Neural cell (in vitro differentiated cells): ENCODE measurements around the gene APOBEC3G. TPM values are rescaled to one million over a fixed set of nuclear protein-coding genes. Genes with fewer than 3 reads are reported as not detected.

ENCODE experiments used
- H2AFZ ChIP-seq: fragments of 200-600, 300-800 bp; sonication (generic), shearing (Covaris generic); 2 replicates; pipeline ENCODE4 v1.6.0; 2014; ENCODE audit warnings: low read depth, mild to moderate bottlenecking, antibody characterized with exemption, low read length, moderate library complexity
- H3F3A ChIP-seq: fragments of 200-600 bp; shearing (Covaris generic); 2 replicates; pipeline ENCODE4 v1.6.1; 2016; ENCODE audit warnings: mild to moderate bottlenecking, moderate library complexity, mixed read lengths, antibody characterized with exemption, low read length; ENCODE audit not compliant: insufficient read depth, poor library complexity, severe bottlenecking
- H3K27ac ChIP-seq: fragments of 200-600, 300-800 bp; sonication (generic), shearing (Covaris generic); 2 replicates; pipeline ENCODE4 v1.5.1; 2014; ENCODE audit warnings: mild to moderate bottlenecking, low read length, moderate library complexity
- H3K27me3 ChIP-seq: fragments of 300-800, 200-600 bp; sonication (generic), shearing (Covaris generic); 2 replicates; pipeline ENCODE4 v1.6.0; 2014; ENCODE audit warnings: mild to moderate bottlenecking, low read depth, low read length, moderate library complexity; ENCODE audit not compliant: insufficient read depth
- H3K36me3 ChIP-seq: fragments of 300-800, 200-600 bp; sonication (generic), shearing (Covaris generic); 2 replicates; pipeline ENCODE4 v1.5.1; 2014; ENCODE audit warnings: mild to moderate bottlenecking, antibody characterized with exemption, low read length, moderate library complexity; ENCODE audit not compliant: insufficient read depth
- H3K4me2 ChIP-seq: fragments of 300-800, 200-600 bp; sonication (generic), shearing (Covaris generic); 2 replicates; pipeline ENCODE4 v1.6.0; 2014; ENCODE audit warnings: mild to moderate bottlenecking, low read length
- H3K4me3 ChIP-seq: fragments of 300-800, 200-600 bp; sonication (generic), shearing (Covaris generic); 2 replicates; pipeline ENCODE4 v1.5.1; 2014; ENCODE audit warnings: mild to moderate bottlenecking, low read length, moderate library complexity
- H3K79me2 ChIP-seq: fragments of 200-600 bp; shearing (Covaris generic); replicated peaks from 2 replicates; pipeline ENCODE4 v1.6.0; 2014; ENCODE audit warnings: mild to moderate bottlenecking, low read length, moderate library complexity; ENCODE audit not compliant: insufficient read depth
- H3K9ac ChIP-seq: fragments of 300-800, 200-600 bp; sonication (generic), shearing (Covaris generic); 2 replicates; pipeline ENCODE4 v1.6.1; 2016; ENCODE audit warnings: mild to moderate bottlenecking, low read length, mixed read lengths
- H3K9me2 ChIP-seq: fragments of 200-600 bp; shearing (Covaris generic); 2 replicates; pipeline ENCODE4 v1.6.1; 2016; ENCODE audit warnings: mild to moderate bottlenecking, low read length, mixed read lengths; ENCODE audit not compliant: insufficient read depth
- H3K9me3 ChIP-seq: fragments of 200-600, 300-800 bp; sonication (generic), shearing (Covaris generic); 2 replicates; pipeline ENCODE4 v1.6.1; 2016; ENCODE audit warnings: mild to moderate bottlenecking, mixed run types, low read length, moderate library complexity, mixed read lengths
- H4K20me1 ChIP-seq: fragments of 200-600 bp; shearing (Covaris generic); 2 replicates; pipeline ENCODE4 v1.6.1; 2016; ENCODE audit warnings: mild to moderate bottlenecking, mixed run types; ENCODE audit not compliant: insufficient read depth
- EZH2 ChIP-seq: fragments of 200-600, 300-800 bp; shearing (Covaris generic), sonication (generic); IDR thresholded peaks from 2 replicates; pipeline ENCODE4 v1.6.1; 2014; ENCODE audit warnings: antibody characterized with exemption, low read length, borderline replicate concordance, mild to moderate bottlenecking; ENCODE audit not compliant: insufficient read depth, poor library complexity, severe bottlenecking
- MXI1 ChIP-seq: fragments of 450-650 bp; conservative IDR thresholded peaks from 2 replicates; pipeline ENCODE4 v1.6.1; 2014; ENCODE audit warnings: antibody characterized with exemption, mild to moderate bottlenecking; ENCODE audit not compliant: poor library complexity, severe bottlenecking
- POLR2AphosphoS5 ChIP-seq: IDR thresholded peaks from 2 replicates; pipeline ENCODE4 v1.6.1; 2012
- RAD21 ChIP-seq: fragments of 450-650 bp; conservative IDR thresholded peaks from 2 replicates; pipeline ENCODE4 v1.6.1; 2014; ENCODE audit warnings: antibody characterized with exemption, mild to moderate bottlenecking, moderate library complexity
- SMC3 ChIP-seq: fragments of 450-650 bp; conservative IDR thresholded peaks from 2 replicates; pipeline ENCODE4 v1.6.1; 2014; ENCODE audit warnings: antibody characterized with exemption, mild to moderate bottlenecking, moderate library complexity; ENCODE audit not compliant: poor library complexity
- TAF1 ChIP-seq: IDR thresholded peaks from 2 replicates; pipeline ENCODE4 v1.6.1; 2012; ENCODE audit warnings: low read depth
- polyA plus RNA-seq: library from polyadenylated mRNA; depleted of rRNA; stranded (reverse); fragments of >200 nt; gene quantifications from 2 replicates; pipeline ENCODE4 v1.2.3, GENCODE V29; 2014
- TF ChIP-seq, protein P1 (sequence below): IDR thresholded peaks from 2 replicates; pipeline ENCODE4 v1.6.1; 2012; ENCODE audit warnings: borderline replicate concordance
- TF ChIP-seq, protein P2 (sequence below): fragments of 450-650 bp; IDR thresholded peaks from 2 replicates; pipeline ENCODE4 v1.5.1; 2014; ENCODE audit warnings: antibody characterized with exemption, mild to moderate bottlenecking, moderate library complexity; ENCODE audit not compliant: poor library complexity, severe bottlenecking

The APOBEC3G gene
- polyA plus RNA-seq, 1 donor from 2014 or later: not detected

DNA sequence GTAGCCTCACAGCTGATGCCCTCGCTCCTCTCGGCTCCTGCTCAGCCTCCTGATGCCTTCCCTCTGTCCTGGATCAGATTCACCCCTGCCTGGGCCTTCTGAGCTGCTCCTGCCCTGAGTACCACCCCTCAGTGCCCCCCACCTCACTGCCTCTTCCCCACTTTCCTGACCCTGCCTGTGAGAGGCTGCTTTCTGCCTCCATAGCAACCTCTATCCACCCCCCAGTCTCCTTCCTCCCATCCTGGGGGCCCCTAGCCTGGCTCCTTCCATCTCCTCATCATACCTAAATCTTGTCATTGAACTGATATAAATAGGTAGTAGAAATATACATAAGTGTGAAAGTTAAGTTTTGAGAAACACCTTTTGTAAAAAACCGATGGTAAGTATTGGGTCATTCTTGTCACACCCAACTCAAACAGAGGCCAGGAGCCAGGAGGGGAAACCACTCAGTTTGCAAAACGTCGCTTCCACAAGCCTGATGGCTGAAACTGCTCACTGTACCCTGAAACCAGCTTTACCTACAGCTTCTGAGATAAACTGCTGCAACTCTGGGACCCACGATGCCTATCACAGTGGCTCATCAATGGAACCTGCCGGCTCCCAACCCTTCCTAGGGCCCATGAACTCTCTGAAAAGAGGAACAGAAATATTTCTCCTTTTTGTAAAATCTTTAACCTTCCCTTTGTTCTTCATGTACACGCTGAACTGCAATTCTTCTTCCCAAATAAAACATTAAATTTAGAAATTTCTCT lies 15.2 kb downstream of the APOBEC3G start:
- Histone ChIP-seq H3K79me2 (no peaks in the 10 kb centered on the region), H3K9ac (no peak overlapping the region), H4K20me1 (no peaks in the 10 kb centered on the region), H3F3A (no peaks in the 10 kb centered on the region), H3K36me3 (no peaks in the 10 kb centered on the region), H3K9me2 (no peaks in the 10 kb centered on the region), H3K9me3 (no peaks in the 10 kb centered on the region), H2AFZ (no peak overlapping the region), H3K27ac (no peak overlapping the region), H3K27me3 (no peaks in the 10 kb centered on the region), H3K4me2 (no peak overlapping the region), H3K4me3 (no peak overlapping the region)
- TF ChIP-seq MXI1 (no peak), RAD21 (no peak), EZH2 (no peak), POLR2AphosphoS5 (no peak)

DNA sequence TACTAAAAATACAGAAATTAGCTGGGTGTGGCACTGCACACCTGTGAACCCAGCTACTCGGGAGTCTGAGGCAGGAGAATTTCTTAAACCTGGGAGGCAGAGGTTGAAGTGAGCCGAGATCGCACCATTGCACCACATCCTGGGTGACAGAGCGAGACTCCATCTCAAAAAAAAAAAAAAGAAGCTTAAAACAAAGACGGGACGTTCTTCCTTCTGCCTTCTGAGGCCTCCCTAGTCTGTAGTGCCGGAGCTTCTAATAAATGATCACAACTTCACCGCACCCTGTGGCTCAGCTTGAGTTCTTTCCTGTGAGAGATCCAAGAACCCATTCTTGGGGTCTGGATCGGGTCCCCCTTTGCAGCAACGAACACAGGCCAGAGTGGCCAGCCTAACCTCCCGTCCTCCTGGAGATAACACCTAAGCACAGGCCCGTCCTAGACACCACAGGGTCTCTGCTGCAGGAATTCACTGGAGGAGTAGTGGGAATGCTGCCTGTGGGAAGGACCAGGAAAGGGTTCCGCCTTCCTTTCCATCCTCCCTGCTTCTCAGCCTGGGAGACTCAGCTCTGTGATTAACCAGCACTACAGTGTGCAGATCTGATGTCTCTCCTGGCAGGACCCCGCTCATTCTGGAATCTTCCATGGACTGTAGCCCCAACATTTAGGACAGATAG lies 17.8 kb downstream of the APOBEC3G start:
- Histone ChIP-seq H3K9me2 (no peaks in the 10 kb centered on the region), H4K20me1 (no peaks in the 10 kb centered on the region), H3K4me3 (no peak overlapping the region), H3K9ac (no peak overlapping the region), H3K79me2 (no peaks in the 10 kb centered on the region), H3K9me3 (no peaks in the 10 kb centered on the region), H3K36me3 (no peaks in the 10 kb centered on the region), H3F3A (no peaks in the 10 kb centered on the region), H3K27me3 (no peaks in the 10 kb centered on the region), H2AFZ (no peak overlapping the region), H3K4me2 (no peak overlapping the region), H3K27ac (no peak overlapping the region)
- TF ChIP-seq MXI1 (no peak), POLR2AphosphoS5 (no peak), RAD21 (no peak), SMC3 (no peak), TAF1 (no peak)
- TF ChIP-seq, protein P1, sequence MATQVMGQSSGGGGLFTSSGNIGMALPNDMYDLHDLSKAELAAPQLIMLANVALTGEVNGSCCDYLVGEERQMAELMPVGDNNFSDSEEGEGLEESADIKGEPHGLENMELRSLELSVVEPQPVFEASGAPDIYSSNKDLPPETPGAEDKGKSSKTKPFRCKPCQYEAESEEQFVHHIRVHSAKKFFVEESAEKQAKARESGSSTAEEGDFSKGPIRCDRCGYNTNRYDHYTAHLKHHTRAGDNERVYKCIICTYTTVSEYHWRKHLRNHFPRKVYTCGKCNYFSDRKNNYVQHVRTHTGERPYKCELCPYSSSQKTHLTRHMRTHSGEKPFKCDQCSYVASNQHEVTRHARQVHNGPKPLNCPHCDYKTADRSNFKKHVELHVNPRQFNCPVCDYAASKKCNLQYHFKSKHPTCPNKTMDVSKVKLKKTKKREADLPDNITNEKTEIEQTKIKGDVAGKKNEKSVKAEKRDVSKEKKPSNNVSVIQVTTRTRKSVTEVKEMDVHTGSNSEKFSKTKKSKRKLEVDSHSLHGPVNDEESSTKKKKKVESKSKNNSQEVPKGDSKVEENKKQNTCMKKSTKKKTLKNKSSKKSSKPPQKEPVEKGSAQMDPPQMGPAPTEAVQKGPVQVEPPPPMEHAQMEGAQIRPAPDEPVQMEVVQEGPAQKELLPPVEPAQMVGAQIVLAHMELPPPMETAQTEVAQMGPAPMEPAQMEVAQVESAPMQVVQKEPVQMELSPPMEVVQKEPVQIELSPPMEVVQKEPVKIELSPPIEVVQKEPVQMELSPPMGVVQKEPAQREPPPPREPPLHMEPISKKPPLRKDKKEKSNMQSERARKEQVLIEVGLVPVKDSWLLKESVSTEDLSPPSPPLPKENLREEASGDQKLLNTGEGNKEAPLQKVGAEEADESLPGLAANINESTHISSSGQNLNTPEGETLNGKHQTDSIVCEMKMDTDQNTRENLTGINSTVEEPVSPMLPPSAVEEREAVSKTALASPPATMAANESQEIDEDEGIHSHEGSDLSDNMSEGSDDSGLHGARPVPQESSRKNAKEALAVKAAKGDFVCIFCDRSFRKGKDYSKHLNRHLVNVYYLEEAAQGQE: no peak
- TF ChIP-seq, protein P2, sequence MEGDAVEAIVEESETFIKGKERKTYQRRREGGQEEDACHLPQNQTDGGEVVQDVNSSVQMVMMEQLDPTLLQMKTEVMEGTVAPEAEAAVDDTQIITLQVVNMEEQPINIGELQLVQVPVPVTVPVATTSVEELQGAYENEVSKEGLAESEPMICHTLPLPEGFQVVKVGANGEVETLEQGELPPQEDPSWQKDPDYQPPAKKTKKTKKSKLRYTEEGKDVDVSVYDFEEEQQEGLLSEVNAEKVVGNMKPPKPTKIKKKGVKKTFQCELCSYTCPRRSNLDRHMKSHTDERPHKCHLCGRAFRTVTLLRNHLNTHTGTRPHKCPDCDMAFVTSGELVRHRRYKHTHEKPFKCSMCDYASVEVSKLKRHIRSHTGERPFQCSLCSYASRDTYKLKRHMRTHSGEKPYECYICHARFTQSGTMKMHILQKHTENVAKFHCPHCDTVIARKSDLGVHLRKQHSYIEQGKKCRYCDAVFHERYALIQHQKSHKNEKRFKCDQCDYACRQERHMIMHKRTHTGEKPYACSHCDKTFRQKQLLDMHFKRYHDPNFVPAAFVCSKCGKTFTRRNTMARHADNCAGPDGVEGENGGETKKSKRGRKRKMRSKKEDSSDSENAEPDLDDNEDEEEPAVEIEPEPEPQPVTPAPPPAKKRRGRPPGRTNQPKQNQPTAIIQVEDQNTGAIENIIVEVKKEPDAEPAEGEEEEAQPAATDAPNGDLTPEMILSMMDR: no peak
